ENCODE results near the gene ZNF480. TPM values are rescaled to one million over a fixed set of nuclear protein-coding genes. Genes with fewer than 3 reads are reported as not detected.

ZNF480 gene
- polyA plus RNA-seq, 2 of the 4 experiments (the other 2 are of a cell fraction), result 14.1 to 63.6 TPM

DNA sequence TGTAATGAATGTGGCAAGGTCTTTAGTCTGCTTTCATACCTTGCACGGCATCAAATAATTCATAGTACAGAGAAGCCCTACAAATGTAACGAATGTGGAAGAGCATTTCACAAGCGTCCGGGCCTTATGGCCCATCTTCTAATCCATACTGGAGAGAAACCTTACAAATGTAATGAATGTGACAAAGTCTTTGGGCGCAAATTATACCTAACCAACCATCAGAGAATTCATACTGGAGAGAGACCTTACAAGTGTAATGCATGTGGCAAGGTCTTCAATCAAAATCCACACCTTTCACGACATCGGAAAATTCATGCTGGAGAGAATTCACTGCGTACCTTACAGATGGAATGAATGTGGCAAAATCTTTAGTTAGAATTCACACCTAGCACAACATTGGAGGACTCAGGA is 69.5 kb downstream of the ZNF480 start:
- H3K27ac ChIP-seq, result no peak overlapping the region
- FAIRE-seq (no peak), DNase-seq (ENCODE audit: low read depth in 1 of 2, low spot score in 1 of 2) (no peak), ATAC-seq (no peak)
- TF ChIP-seq HOXA7 (CRISPR knock-in tag; IDR thresholded peaks at IDR 0.05), result no peak
- WGBS (ENCODE audit: missing lambda C conversion rate), result 52% methylated on average over 8 of the region's 8 CpGs
- peaks cover 74% of the 10 kb centered on the region for H3K9me3 ChIP-seq
- CTCF ChIA-PET, result no interaction called here
- no peak overlapping the region for H3K4me3 ChIP-seq
- H3K4me1 ChIP-seq, result no peaks in the 10 kb centered on the region
- POLR2A ChIA-PET, result no interaction called here
- H3K4me2 ChIP-seq, result no peak overlapping the region

DNA sequence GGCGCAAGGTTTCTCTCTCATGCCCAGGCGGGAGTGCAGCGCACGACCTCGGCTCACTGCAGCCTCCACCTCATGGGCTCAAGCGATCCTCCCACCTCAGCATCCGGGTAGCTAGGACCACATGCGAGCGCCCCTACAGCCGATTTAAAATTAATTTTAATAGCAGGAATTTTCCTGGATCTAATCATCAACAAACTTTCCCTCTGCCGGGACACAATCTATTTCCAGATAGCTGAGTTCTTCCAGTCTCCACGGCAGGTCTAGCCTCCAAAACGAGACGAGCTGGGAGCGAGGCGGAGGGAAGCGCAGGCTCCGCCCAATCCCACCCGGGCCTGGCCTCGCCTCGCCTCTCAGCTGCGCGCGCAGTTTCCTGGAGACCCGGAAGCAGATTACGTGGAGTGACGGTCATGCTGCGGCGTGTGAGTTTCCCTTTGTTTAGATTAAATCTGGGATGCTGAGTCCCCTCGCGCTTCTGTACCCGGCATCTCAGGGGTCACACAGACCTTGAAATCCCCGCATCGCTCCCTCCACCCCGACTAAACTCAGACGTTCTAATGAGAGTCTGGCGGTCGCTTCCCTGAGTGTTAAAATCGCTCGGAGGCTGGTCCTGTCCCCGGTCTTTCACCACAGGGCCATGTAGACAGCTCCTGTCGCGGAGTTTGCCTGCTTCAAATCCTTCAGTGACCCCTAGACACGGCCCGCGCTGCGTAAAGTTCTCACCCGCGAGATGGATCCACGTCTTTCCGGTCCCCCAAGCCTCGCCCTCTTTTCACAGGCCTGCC is 72.8 kb downstream of the ZNF480 start, which contains the start of gene ZNF880:
Gene ZNF880 (plus strand): TSS at position 365 of the 782 bp plus-strand sequence. CDS start 43 bp downstream, at position 408.
- FAIRE-seq (no peak), DNase-seq (ENCODE audit: low read depth in 1 of 2, low spot score in 1 of 2) (peak; percentile 6 to 66), ATAC-seq (peak in 1 of 2 experiments; percentile 73; a peak in 3 of 6 replicates)
- H3K4me1 ChIP-seq, result no peaks in the 10 kb centered on the region
- CTCF ChIA-PET, result no interaction called here
- peaks cover 82% of the 10 kb centered on the region for H3K9me3 ChIP-seq
- 29% methylated on average over 39 of the region's 52 CpGs for WGBS (ENCODE audit: missing lambda C conversion rate)
- H3K4me2 ChIP-seq, result no peak within 1 kb of the TSS
- H3K27ac ChIP-seq, result no peak within 1 kb of the TSS
- POLR2A ChIA-PET, result no interaction called here
- H3K4me3 ChIP-seq, result peak within 1 kb of the TSS; percentile 26; the same call in 2 of the 3 replicates
- TF ChIP-seq, protein P1, sequence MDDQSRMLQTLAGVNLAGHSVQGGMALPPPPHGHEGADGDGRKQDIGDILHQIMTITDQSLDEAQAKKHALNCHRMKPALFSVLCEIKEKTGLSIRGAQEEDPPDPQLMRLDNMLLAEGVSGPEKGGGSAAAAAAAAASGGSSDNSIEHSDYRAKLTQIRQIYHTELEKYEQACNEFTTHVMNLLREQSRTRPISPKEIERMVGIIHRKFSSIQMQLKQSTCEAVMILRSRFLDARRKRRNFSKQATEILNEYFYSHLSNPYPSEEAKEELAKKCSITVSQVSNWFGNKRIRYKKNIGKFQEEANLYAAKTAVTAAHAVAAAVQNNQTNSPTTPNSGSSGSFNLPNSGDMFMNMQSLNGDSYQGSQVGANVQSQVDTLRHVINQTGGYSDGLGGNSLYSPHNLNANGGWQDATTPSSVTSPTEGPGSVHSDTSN (IDR thresholded peaks at IDR 0.05), result no peak
- TF ChIP-seq HOXB13 (CRISPR knock-in tag; IDR thresholded peaks at IDR 0.05; ENCODE audit: low read depth) (no peak), USF2 (IDR thresholded peaks at IDR 0.05) (no peak), MYC (IDR thresholded peaks at IDR 0.05; ENCODE audit: borderline replicate concordance, low read length) (no peak), HEYL (CRISPR knock-in tag; IDR thresholded peaks at IDR 0.05) (no peak), ZNF302 (CRISPR knock-in tag; IDR thresholded peaks at IDR 0.05) (no peak)
- TF ChIP-seq, protein P2, sequence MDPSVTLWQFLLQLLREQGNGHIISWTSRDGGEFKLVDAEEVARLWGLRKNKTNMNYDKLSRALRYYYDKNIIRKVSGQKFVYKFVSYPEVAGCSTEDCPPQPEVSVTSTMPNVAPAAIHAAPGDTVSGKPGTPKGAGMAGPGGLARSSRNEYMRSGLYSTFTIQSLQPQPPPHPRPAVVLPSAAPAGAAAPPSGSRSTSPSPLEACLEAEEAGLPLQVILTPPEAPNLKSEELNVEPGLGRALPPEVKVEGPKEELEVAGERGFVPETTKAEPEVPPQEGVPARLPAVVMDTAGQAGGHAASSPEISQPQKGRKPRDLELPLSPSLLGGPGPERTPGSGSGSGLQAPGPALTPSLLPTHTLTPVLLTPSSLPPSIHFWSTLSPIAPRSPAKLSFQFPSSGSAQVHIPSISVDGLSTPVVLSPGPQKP (IDR thresholded peaks at IDR 0.05; ENCODE audit: low read depth, low read length), result no peak

GRCh38 chr19:52370341-52370710 is 73.4 kb downstream of the ZNF480 start:
- TF ChIP-seq MAZ (IDR thresholded peaks at IDR 0.05; ENCODE audit: borderline replicate concordance, low read depth, low read length), result no peak
- no peak for TF ChIP-seq ZSCAN20 (CRISPR knock-in tag; IDR thresholded peaks at IDR 0.05)
- Histone ChIP-seq H3K4me2 (no peak overlapping the region), H3K4me3 (peak overlapping the region; percentile 26; the same call in 2 of the 3 replicates), H3K4me1 (no peaks in the 10 kb centered on the region), H3K9me3 (peaks cover 82% of the 10 kb centered on the region), H3K27ac (no peak overlapping the region)
- ATAC-seq (no peak), FAIRE-seq (no peak), DNase-seq (ENCODE audit: low read depth in 1 of 2, low spot score in 1 of 2) (no peak)
- ChIA-PET CTCF (no interaction called here), POLR2A (no interaction called here)
- 54% methylated on average over 7 of the region's 7 CpGs for WGBS (ENCODE audit: missing lambda C conversion rate)

Small RNA genes lying within 50 kb of the gene (small RNA-seq; reads per million reads assigned to genes)
- 3.7 to 205 (median 106) reads per million in 6 experiments for gene MIR643
- 0 reads per million in 6 experiments for gene RF00019

Other genes starting within 250 kb of the ZNF480 start
- 2.6 and 3.8 TPM in 2 replicates for gene ZNF432, start 248.3 kb upstream of the ZNF480 start, polyA plus RNA-seq (2011; rRNA removed)
- gene ZNF432, start 248.3 kb upstream of the ZNF480 start, polyA plus RNA-seq (2017; fragmentation: RNase III; extraction: RNeasy Plus Mini Kit Qiagen cat#74134 plus additional on column Dnase treatment), result 2.0 to 3.3 TPM (median 2.4 TPM) in 3 replicates
- gene ZNF841, start 201.4 kb upstream of the ZNF480 start, polyA plus RNA-seq (2011; rRNA removed), result 4.9 and 5.3 TPM in 2 replicates
- 2.2 to 3.0 TPM (median 2.4 TPM) in 3 replicates for gene ZNF841, start 201.4 kb upstream of the ZNF480 start, polyA plus RNA-seq (2017; fragmentation: RNase III; extraction: RNeasy Plus Mini Kit Qiagen cat#74134 plus additional on column Dnase treatment)
- 1.8 and 1.9 TPM in 2 replicates for gene ZNF616, start 157.2 kb upstream of the ZNF480 start, polyA plus RNA-seq (2011; rRNA removed)
- 0.90 to 1.3 TPM (median 1.2 TPM) in 3 replicates for gene ZNF616, start 157.2 kb upstream of the ZNF480 start, polyA plus RNA-seq (2017; fragmentation: RNase III; extraction: RNeasy Plus Mini Kit Qiagen cat#74134 plus additional on column Dnase treatment)
- 0.83 and 0.85 TPM in 2 replicates for gene ZNF836, start 125.5 kb upstream of the ZNF480 start, polyA plus RNA-seq (2011; rRNA removed)
- gene ZNF836, start 125.5 kb upstream of the ZNF480 start, polyA plus RNA-seq (2017; fragmentation: RNase III; extraction: RNeasy Plus Mini Kit Qiagen cat#74134 plus additional on column Dnase treatment), result 0.50 to 0.81 TPM (median 0.76 TPM) in 3 replicates
- gene PPP2R1A, start 107.1 kb upstream of the ZNF480 start, polyA plus RNA-seq (2011; rRNA removed), result 145 and 201 TPM in 2 replicates
- gene PPP2R1A, start 107.1 kb upstream of the ZNF480 start, polyA plus RNA-seq (2017; fragmentation: RNase III; extraction: RNeasy Plus Mini Kit Qiagen cat#74134 plus additional on column Dnase treatment), result 144 to 158 TPM (median 154 TPM) in 3 replicates
- 19.3 and 21.9 TPM in 2 replicates for gene ZNF766, start 27.6 kb upstream of the ZNF480 start, polyA plus RNA-seq (2011; rRNA removed)
- gene ZNF766, start 27.6 kb upstream of the ZNF480 start, polyA plus RNA-seq (2017; fragmentation: RNase III; extraction: RNeasy Plus Mini Kit Qiagen cat#74134 plus additional on column Dnase treatment), result 11.1 to 11.9 TPM (median 11.2 TPM) in 3 replicates
- gene ZNF610, start 39.1 kb downstream of the ZNF480 start, polyA plus RNA-seq (2011; rRNA removed), result 0.11 TPM in 1 of 2 replicates, not detected in the other
- 0.08 TPM in 1 of 3 replicates, not detected in the others for gene ZNF610, start 39.1 kb downstream of the ZNF480 start, polyA plus RNA-seq (2017; fragmentation: RNase III; extraction: RNeasy Plus Mini Kit Qiagen cat#74134 plus additional on column Dnase treatment)
- 1.7 and 2.1 TPM in 2 replicates for gene ZNF880, start 72.8 kb downstream of the ZNF480 start, polyA plus RNA-seq (2011; rRNA removed)
- gene ZNF880, start 72.8 kb downstream of the ZNF480 start, polyA plus RNA-seq (2017; fragmentation: RNase III; extraction: RNeasy Plus Mini Kit Qiagen cat#74134 plus additional on column Dnase treatment), result 0.90 to 1.4 TPM (median 0.96 TPM) in 3 replicates
- 0.28 and 0.70 TPM in 2 replicates for gene ZNF528, start 100.7 kb downstream of the ZNF480 start, polyA plus RNA-seq (2011; rRNA removed)
- 0.22 to 0.26 TPM (median 0.25 TPM) in 3 replicates for gene ZNF528, start 100.7 kb downstream of the ZNF480 start, polyA plus RNA-seq (2017; fragmentation: RNase III; extraction: RNeasy Plus Mini Kit Qiagen cat#74134 plus additional on column Dnase treatment)
- not detected in 2 replicates for gene ZNF534, start 132.0 kb downstream of the ZNF480 start, polyA plus RNA-seq (2011; rRNA removed)
- not detected in 3 replicates for gene ZNF534, start 132.0 kb downstream of the ZNF480 start, polyA plus RNA-seq (2017; fragmentation: RNase III; extraction: RNeasy Plus Mini Kit Qiagen cat#74134 plus additional on column Dnase treatment)
- not detected in 2 replicates for gene ZNF578, start 156.4 kb downstream of the ZNF480 start, polyA plus RNA-seq (2011; rRNA removed)
- not detected in 3 replicates for gene ZNF578, start 156.4 kb downstream of the ZNF480 start, polyA plus RNA-seq (2017; fragmentation: RNase III; extraction: RNeasy Plus Mini Kit Qiagen cat#74134 plus additional on column Dnase treatment)
- gene ZNF808, start 230.5 kb downstream of the ZNF480 start, polyA plus RNA-seq (2011; rRNA removed), result 0.45 TPM in 2 replicates
- gene ZNF808, start 230.5 kb downstream of the ZNF480 start, polyA plus RNA-seq (2017; fragmentation: RNase III; extraction: RNeasy Plus Mini Kit Qiagen cat#74134 plus additional on column Dnase treatment), result 0.04 to 0.26 TPM (median 0.22 TPM) in 3 replicates